Stomach (tissue), 9 donors: ENCODE measurements around the gene CCKAR. TPM values are rescaled to one million over a fixed set of nuclear protein-coding genes. Genes with fewer than 3 reads are reported as not detected.
A peak's percentile ranks its signal among the peaks of the same experiment; 100 is the strongest.

Experiments
- DNase-seq, 2 donors: peaks; one replicate each; pipeline versions ENCODE4 v3.0.0 to v3.0.0-alpha.2; 2013 to 2019
- H3K27ac ChIP-seq, 5 donors: fragments of 200-600 bp in 4 of 5; sonication (generic) in 4 of 5; one replicate each; pipeline ENCODE4 v1.5.1; 2013 to 2019; ENCODE audit warnings: mild to moderate bottlenecking in 1 of 5, moderate library complexity in 1 of 5
- H3K27me3 ChIP-seq, 3 donors: fragments of 200-600 bp; sonication (generic); one replicate each; pipeline ENCODE4 v1.5.1; 2017 to 2019; ENCODE audit warnings: mixed run types in 1 of 3
- H3K36me3 ChIP-seq, 4 donors: fragments of 200-600 bp; sonication (generic); 1 replicate in 3 of 4; 2 replicates in 1 of 4; pipeline ENCODE4 v1.5.1; 2016 to 2019
- H3K4me1 ChIP-seq, 4 donors: fragments of 200-600 bp; sonication (generic); one replicate each; pipeline ENCODE4 v1.5.1; 2016 to 2019
- H3K4me3 ChIP-seq, 4 donors: fragments of 200-600 bp; sonication (generic) in 3 of 4; one replicate each; pipeline ENCODE4 v1.5.1; 2016 to 2019; ENCODE audit warnings: mild to moderate bottlenecking in 1 of 4
- H3K9me3 ChIP-seq, 4 donors: fragments of 200-600 bp; sonication (generic); one replicate each; pipeline ENCODE4 v1.5.1; 2016 to 2019
- EP300 ChIP-seq: sonication (generic); formaldehyde crosslinking; IDR thresholded peaks from one replicate; pipeline ENCODE4 v1.6.1; 2017; ENCODE audit warnings: antibody characterized with exemption
- POLR2A ChIP-seq, 4 donors: fragments of 450-650 bp; IDR thresholded peaks; one replicate each; pipeline ENCODE4 v1.6.1; 2016; ENCODE audit warnings: antibody characterized with exemption in 4 of 4, control low read depth in 2 of 4, mild to moderate bottlenecking in 1 of 4, moderate library complexity in 1 of 4
- POLR2AphosphoS5 ChIP-seq, 3 donors: sonication (generic); formaldehyde crosslinking; IDR thresholded peaks; one replicate each; pipeline ENCODE4 v1.6.1; 2016; ENCODE audit warnings: antibody characterized with exemption in 3 of 3
- WGBS, 5 donors: extraction: QIAGEN DNeasy Blood & Tissue Kit in 3 of 5; methylation state at CpG; one replicate each; pipeline versions ENCODE4 v1.1.5 to v1.1.7; 2013 to 2018; 5-methylcytosine and 5-hydroxymethylcytosine counted together
- intact Hi-C: fragments of 100-400 bp; cut with DNase I; formaldehyde crosslinking; loops from one replicate; pipeline ENCODE4 v1.15.1; 2023; ENCODE audit warnings: low total_unique reads
- polyA plus RNA-seq, 3 donors: library from polyadenylated mRNA; stranded (reverse); fragments of 200-250 nt; gene quantifications; one replicate each; pipeline ENCODE4 v1.2.3, GENCODE V29; 2013
- total RNA-seq, 5 donors: library from RNA; depleted of rRNA; stranded (reverse); fragments of >200 nt; gene quantifications; one replicate each; pipeline versions ENCODE4 v1.1.0 to v1.2.3, GENCODE V29; 2014 to 2016
- TF ChIP-seq, protein P1 (sequence below), 7 experiments: fragments of 450-650 bp in 4 of 7; fragments of 200-600 bp in 3 of 7; sonication (generic) in 3 of 7; IDR thresholded peaks; one replicate each; pipeline ENCODE4 v1.5.1; 2016 to 2019; ENCODE audit warnings: antibody characterized with exemption in 7 of 7, control low read depth in 2 of 7, mild to moderate bottlenecking in 1 of 7
- donor health status: healthy with polysubstance abuse.
- donor health status: Bipolar disorder and iron deficiency.
- donor health status: healthy.

Gene CCKAR
- total and polyA plus RNA-seq, 8 donors, result 1.4 to 21.1 (median 7.6) TPM; not detected in 1

DNA sequence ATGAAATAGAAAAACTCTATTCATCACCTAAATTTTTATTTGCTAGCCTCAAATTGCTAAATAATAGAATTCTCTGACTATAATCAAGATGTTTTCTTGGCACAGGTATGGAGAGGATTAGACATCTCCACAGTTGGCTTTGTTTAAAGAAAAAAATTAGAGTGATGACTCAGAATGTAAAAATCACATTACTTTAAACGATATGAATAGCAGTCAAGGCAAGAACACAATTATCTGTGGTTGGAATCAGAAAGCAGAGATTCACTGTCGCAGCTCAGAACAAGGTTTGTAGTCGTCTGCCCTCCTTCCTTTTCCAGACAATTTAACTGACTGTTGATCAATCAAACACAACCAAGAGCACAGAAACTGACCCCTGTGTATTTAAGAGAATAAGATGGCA is 32.2 kb upstream of the CCKAR start:
- 59 to 69% (median 66%) methylated on average over 3 of the region's 3 CpGs for whole genome bisulfite sequencing, 5 donors
- no peaks in the 10 kb centered on the region for H3K4me1 ChIP-seq
- H3K9me3 ChIP-seq, result no peaks in the 10 kb centered on the region
- no peak overlapping the region for H3K27ac ChIP-seq
- no peaks in the 10 kb centered on the region for H3K27me3 ChIP-seq
- no peak overlapping the region for H3K4me3 ChIP-seq
- intact Hi-C loops, result no loop called here
- TF ChIP-seq POLR2AphosphoS5 (IDR thresholded peaks at IDR 0.05) (no peak), POLR2A (IDR thresholded peaks at IDR 0.05) (no peak), EP300 (no peak)
- TF ChIP-seq, protein P1, sequence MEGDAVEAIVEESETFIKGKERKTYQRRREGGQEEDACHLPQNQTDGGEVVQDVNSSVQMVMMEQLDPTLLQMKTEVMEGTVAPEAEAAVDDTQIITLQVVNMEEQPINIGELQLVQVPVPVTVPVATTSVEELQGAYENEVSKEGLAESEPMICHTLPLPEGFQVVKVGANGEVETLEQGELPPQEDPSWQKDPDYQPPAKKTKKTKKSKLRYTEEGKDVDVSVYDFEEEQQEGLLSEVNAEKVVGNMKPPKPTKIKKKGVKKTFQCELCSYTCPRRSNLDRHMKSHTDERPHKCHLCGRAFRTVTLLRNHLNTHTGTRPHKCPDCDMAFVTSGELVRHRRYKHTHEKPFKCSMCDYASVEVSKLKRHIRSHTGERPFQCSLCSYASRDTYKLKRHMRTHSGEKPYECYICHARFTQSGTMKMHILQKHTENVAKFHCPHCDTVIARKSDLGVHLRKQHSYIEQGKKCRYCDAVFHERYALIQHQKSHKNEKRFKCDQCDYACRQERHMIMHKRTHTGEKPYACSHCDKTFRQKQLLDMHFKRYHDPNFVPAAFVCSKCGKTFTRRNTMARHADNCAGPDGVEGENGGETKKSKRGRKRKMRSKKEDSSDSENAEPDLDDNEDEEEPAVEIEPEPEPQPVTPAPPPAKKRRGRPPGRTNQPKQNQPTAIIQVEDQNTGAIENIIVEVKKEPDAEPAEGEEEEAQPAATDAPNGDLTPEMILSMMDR (IDR thresholded peaks at IDR 0.05), result no peak
- no peak for DNase-seq
- H3K36me3 ChIP-seq, result no peaks in the 10 kb centered on the region

DNA sequence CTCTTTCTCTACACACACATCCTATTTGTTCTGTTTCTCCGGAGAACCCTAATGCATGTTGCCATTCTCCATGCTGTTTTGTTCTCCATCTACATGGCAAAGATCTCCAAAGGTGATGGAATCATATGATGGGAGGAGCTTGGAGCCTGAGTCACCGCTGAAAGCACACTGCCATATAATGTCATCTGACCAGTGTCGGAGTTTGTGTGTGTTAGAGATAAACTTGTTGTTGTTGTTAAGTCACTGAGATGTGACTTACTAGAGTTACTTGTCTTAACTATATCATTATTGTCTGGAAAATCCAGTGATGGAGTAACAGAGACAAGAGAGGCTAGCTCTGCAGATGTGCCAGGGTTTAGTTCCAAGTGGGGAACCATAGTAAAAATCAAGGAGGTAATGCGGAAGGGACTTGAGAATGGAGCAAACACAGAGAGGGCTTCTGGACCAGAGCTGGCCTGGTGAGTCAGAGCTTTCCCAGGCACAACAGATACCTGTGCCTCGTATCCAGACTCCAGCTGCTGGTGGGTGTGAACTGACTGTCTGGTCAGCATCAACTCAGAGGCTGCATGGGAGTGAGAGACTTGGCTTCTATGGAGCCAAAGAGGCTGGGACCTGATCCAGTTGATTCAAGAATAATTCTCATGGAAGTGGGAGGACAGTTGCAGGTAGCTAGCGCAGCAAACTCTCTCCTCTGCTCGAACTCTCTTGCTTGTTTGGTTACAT is 30.6 kb upstream of the CCKAR start:
- TF ChIP-seq EP300 (no peak), POLR2AphosphoS5 (IDR thresholded peaks at IDR 0.05) (no peak), POLR2A (IDR thresholded peaks at IDR 0.05) (no peak)
- TF ChIP-seq, protein P1 (IDR thresholded peaks at IDR 0.05), result no peak
- Histone ChIP-seq H3K36me3 (no peaks in the 10 kb centered on the region), H3K4me1 (no peaks in the 10 kb centered on the region), H3K9me3 (no peaks in the 10 kb centered on the region), H3K27ac (no peak overlapping the region), H3K4me3 (no peak overlapping the region), H3K27me3 (no peaks in the 10 kb centered on the region)
- DNase-seq, result peak in 1 of 2 donors; percentile 34
- 80 to 90% (median 89%) methylated on average over 7 of the region's 7 CpGs for WGBS, 5 donors
- intact Hi-C loops, result no loop called here

DNA sequence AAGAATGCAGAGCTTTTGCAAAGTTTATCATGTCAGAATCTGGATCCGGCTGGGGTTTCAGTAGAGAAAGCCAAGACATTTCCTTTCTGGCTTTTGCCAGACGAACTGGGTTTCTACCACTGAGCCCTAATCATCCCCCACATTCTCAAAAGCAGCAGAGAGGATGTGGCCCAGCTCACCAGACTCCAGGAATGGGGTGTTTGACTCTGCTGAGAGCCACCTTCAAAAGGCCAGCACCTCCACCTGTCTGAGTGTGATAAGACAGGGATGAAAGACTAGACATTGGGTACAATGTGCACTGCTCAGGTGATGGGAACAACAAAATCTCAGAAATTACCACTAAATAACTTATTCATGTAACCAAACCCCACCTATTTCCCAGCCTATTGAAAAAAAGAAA is 25.7 kb upstream of the CCKAR start:
- no peak for TF ChIP-seq POLR2A (IDR thresholded peaks at IDR 0.05)
- TF ChIP-seq EP300, result no peak
- TF ChIP-seq, protein P1 (IDR thresholded peaks at IDR 0.05), result no peak
- no peak for TF ChIP-seq POLR2AphosphoS5 (IDR thresholded peaks at IDR 0.05)
- no peak overlapping the region for H3K27ac ChIP-seq
- intact Hi-C loops, result no loop called here
- 62 to 86% (median 80%) methylated on average over 2 of the region's 2 CpGs for WGBS, 5 donors
- no peak for DNase-seq
- H3K9me3 ChIP-seq, result no peaks in the 10 kb centered on the region
- H3K27me3 ChIP-seq, result no peaks in the 10 kb centered on the region
- no peak overlapping the region for H3K4me3 ChIP-seq
- no peaks in the 10 kb centered on the region for H3K36me3 ChIP-seq
- H3K4me1 ChIP-seq, result no peaks in the 10 kb centered on the region

DNA sequence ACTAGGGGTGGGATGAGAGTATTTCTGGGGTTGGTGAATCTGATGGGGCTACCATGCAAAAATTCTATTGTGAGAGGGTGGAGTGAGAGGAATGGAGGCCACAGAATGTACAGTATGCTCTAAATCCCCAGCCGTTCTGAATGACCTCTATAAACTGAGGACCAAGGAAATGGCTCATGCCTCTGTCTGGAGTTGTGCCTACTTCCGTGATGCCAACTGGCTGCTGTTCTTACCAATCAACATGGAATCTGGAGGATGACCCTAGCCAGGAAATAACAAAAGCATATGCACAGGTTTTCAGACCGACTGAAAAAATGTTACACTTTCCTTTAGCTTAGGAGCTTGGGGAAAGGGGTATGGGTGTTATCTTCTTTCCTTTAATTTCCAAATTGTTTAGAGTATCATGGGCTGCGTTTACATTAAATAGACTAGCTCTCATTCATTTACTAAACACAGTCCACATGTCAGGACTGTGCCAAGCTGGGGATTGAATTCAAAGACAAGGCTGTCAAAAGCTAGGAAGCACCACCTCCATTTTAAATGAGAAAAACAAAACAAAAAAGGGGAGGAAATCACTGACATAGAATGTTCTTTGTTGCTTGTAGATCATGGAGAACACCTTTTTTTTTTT is 20.2 kb upstream of the CCKAR start:
- DNase-seq, result no peak
- H3K27ac ChIP-seq, result no peak overlapping the region
- no peaks in the 10 kb centered on the region for H3K36me3 ChIP-seq
- intact Hi-C loops, result no loop called here
- no peaks in the 10 kb centered on the region for H3K27me3 ChIP-seq
- H3K9me3 ChIP-seq, result no peaks in the 10 kb centered on the region
- H3K4me3 ChIP-seq, result no peak overlapping the region
- TF ChIP-seq, protein P1 (IDR thresholded peaks at IDR 0.05), result no peak
- no peak for TF ChIP-seq POLR2AphosphoS5 (IDR thresholded peaks at IDR 0.05)
- 42 to 57% (median 43%) methylated on average over 3 to 4 of the region's 4 CpGs for WGBS, 5 donors
- H3K4me1 ChIP-seq, result peaks cover 0 to 9% (median 2%) of the 10 kb centered on the region in 4 donors
